Measurements from ENCODE around the gene HSD17B12.
"Not testable (repeated sequence)": the region's sequence is repeated elsewhere in the genome, so short reads cannot be mapped to it uniquely, and the experiment has no call there.

The HSD17B12 gene

GRCh38 chr11:43738600-43739409 lies 58.3 kb downstream of the HSD17B12 start:
- in situ Hi-C loops (cut with MboI; ENCODE audit: low sequenced_read_pairs), result no loop called here

- in situ Hi-C loops (cut with MboI; ENCODE audit: low sequenced_read_pairs), result no loop called here
Observed at GRCh38 chr11:43746670-43747069, 66.1 kb downstream of the HSD17B12 start.

GRCh38 chr11:43747130-43747802 lies 66.7 kb downstream of the HSD17B12 start:
- in situ Hi-C loops (cut with MboI; ENCODE audit: low sequenced_read_pairs), result no loop called here

GRCh38 chr11:43748095-43748494 lies 67.6 kb downstream of the HSD17B12 start:
- in situ Hi-C loops (cut with MboI; ENCODE audit: low sequenced_read_pairs), result no loop called here

- in situ Hi-C loops (cut with MboI; ENCODE audit: low sequenced_read_pairs), result no loop called here
Observed at GRCh38 chr11:43751726-43752125, 71.2 kb downstream of the HSD17B12 start.

- in situ Hi-C loops (cut with MboI; ENCODE audit: low sequenced_read_pairs), result no loop called here
Observed at GRCh38 chr11:43756575-43756974, 76.0 kb downstream of the HSD17B12 start.

GRCh38 chr11:43758927-43759326 lies 78.4 kb downstream of the HSD17B12 start:
- in situ Hi-C loops (cut with MboI; ENCODE audit: low sequenced_read_pairs), result no loop called here

GRCh38 chr11:43760902-43761301 lies 80.4 kb downstream of the HSD17B12 start:
- in situ Hi-C loops (cut with MboI; ENCODE audit: low sequenced_read_pairs), result no loop called here

GRCh38 chr11:43765194-43765593 lies 84.7 kb downstream of the HSD17B12 start:
- in situ Hi-C loops (cut with MboI; ENCODE audit: low sequenced_read_pairs), result no loop called here

- in situ Hi-C loops (cut with MboI; ENCODE audit: low sequenced_read_pairs), result not testable (repeated sequence)
Observed at GRCh38 chr11:43768654-43769053, 88.1 kb downstream of the HSD17B12 start.

- in situ Hi-C loops (cut with MboI; ENCODE audit: low sequenced_read_pairs), result no loop called here
Observed at GRCh38 chr11:43770173-43770572, 89.6 kb downstream of the HSD17B12 start.

GRCh38 chr11:43772733-43773132 lies 92.2 kb downstream of the HSD17B12 start:
- in situ Hi-C loops (cut with MboI; ENCODE audit: low sequenced_read_pairs), result no loop called here

- in situ Hi-C loops (cut with MboI; ENCODE audit: low sequenced_read_pairs), result no loop called here
Observed at GRCh38 chr11:43774786-43775185, 94.2 kb downstream of the HSD17B12 start.

- in situ Hi-C loops (cut with MboI; ENCODE audit: low sequenced_read_pairs), result no loop called here
Observed at GRCh38 chr11:43779306-43779705, 98.8 kb downstream of the HSD17B12 start.

- in situ Hi-C loops (cut with MboI; ENCODE audit: low sequenced_read_pairs), result no loop called here
Observed at GRCh38 chr11:43784301-43784700, 103.8 kb downstream of the HSD17B12 start.

GRCh38 chr11:43784866-43785265 lies 104.3 kb downstream of the HSD17B12 start:
- in situ Hi-C loops (cut with MboI; ENCODE audit: low sequenced_read_pairs), result no loop called here

GRCh38 chr11:43785318-43785717 lies 104.8 kb downstream of the HSD17B12 start:
- in situ Hi-C loops (cut with MboI; ENCODE audit: low sequenced_read_pairs), result no loop called here

- in situ Hi-C loops (cut with MboI; ENCODE audit: low sequenced_read_pairs), result no loop called here
Observed at GRCh38 chr11:43786016-43786415, 105.5 kb downstream of the HSD17B12 start.

- in situ Hi-C loops (cut with MboI; ENCODE audit: low sequenced_read_pairs), result no loop called here
Observed at GRCh38 chr11:43787824-43788223, 107.3 kb downstream of the HSD17B12 start.

GRCh38 chr11:43788421-43788820 lies 107.9 kb downstream of the HSD17B12 start:
- in situ Hi-C loops (cut with MboI; ENCODE audit: low sequenced_read_pairs), result no loop called here

GRCh38 chr11:43789700-43790443 lies 109.3 kb downstream of the HSD17B12 start:
- in situ Hi-C loops (cut with MboI; ENCODE audit: low sequenced_read_pairs), result no loop called here

GRCh38 chr11:43790444-43790794 lies 109.9 kb downstream of the HSD17B12 start:
- in situ Hi-C loops (cut with MboI; ENCODE audit: low sequenced_read_pairs), result no loop called here
